ENCODE results near the gene USB1. TPM values are rescaled to one million over a fixed set of nuclear protein-coding genes. Genes with fewer than 3 reads are reported as not detected.

Gene USB1
- total RNA-seq, 1 donor from 2014 or later, result 39.9 TPM

DNA sequence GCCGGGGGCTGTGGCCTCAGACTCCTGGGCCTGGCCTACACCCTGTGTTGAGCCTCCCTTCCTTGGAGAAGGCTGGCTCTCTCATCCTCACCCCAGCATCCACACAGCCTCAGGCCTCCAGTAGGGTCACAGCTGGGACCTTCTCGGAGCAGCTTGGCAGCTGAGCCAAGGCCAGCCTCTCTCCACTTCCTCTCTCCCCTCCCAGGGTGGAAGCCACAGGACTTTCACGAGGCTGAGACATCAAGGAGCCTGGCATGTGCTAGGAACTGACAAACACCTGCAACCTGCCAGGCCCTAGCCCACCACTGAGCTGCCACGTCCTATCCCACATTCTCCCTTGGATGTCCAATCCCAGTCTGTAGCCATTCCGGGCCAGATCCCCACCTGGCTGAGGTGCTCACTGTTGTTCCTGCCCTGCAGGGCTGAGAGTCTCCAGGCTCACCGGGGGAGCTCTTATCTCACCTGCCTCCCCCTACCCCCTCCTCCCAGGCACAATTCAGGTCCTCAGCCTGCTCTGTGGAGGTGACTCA is 27.4 kb downstream of the USB1 start:
- TF ChIP-seq, protein P1, sequence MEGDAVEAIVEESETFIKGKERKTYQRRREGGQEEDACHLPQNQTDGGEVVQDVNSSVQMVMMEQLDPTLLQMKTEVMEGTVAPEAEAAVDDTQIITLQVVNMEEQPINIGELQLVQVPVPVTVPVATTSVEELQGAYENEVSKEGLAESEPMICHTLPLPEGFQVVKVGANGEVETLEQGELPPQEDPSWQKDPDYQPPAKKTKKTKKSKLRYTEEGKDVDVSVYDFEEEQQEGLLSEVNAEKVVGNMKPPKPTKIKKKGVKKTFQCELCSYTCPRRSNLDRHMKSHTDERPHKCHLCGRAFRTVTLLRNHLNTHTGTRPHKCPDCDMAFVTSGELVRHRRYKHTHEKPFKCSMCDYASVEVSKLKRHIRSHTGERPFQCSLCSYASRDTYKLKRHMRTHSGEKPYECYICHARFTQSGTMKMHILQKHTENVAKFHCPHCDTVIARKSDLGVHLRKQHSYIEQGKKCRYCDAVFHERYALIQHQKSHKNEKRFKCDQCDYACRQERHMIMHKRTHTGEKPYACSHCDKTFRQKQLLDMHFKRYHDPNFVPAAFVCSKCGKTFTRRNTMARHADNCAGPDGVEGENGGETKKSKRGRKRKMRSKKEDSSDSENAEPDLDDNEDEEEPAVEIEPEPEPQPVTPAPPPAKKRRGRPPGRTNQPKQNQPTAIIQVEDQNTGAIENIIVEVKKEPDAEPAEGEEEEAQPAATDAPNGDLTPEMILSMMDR (IDR thresholded peaks at IDR 0.05), result no peak
- intact Hi-C loops (cut with DNase I), result loop anchor here (10.0 kb wide), 1 partner anchor 96 kb away; the partner anchor contains the start of gene CFAP20
- H3K4me3 ChIP-seq, result no peak overlapping the region
- no peak overlapping the region for H3K27ac ChIP-seq
- no peaks in the 10 kb centered on the region for H3K36me3 ChIP-seq
- ATAC-seq (no peak), DNase-seq (no peak)
- no peaks in the 10 kb centered on the region for H3K27me3 ChIP-seq (ENCODE audit: low read depth)
- peaks cover 91% of the 10 kb centered on the region for H3K4me1 ChIP-seq
- no peaks in the 10 kb centered on the region for H3K9me3 ChIP-seq

DNA sequence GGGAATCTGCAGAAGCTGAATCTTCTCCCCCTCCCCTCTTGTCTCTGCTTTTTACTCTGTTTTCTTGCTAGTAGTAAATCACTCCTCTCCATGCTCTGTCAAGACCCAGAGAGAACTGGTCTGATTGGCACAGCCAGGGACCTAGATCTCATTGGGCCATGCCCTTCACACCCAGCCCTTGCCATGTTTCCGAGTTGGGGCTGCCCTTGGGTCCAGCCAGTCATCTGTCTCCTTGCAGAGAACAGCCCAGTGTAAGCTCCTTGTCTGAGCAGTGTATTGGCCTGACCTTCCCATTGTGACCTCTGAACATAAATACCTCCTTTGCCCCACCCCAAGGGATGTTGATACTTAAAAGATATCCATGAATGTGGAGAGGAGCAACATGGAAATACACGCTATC is 28.2 kb downstream of the USB1 start:
- intact Hi-C loops (cut with DNase I), result loop anchor here (10.0 kb wide), 1 partner anchor 95 kb away; the partner anchor contains the start of gene CFAP20

DNA sequence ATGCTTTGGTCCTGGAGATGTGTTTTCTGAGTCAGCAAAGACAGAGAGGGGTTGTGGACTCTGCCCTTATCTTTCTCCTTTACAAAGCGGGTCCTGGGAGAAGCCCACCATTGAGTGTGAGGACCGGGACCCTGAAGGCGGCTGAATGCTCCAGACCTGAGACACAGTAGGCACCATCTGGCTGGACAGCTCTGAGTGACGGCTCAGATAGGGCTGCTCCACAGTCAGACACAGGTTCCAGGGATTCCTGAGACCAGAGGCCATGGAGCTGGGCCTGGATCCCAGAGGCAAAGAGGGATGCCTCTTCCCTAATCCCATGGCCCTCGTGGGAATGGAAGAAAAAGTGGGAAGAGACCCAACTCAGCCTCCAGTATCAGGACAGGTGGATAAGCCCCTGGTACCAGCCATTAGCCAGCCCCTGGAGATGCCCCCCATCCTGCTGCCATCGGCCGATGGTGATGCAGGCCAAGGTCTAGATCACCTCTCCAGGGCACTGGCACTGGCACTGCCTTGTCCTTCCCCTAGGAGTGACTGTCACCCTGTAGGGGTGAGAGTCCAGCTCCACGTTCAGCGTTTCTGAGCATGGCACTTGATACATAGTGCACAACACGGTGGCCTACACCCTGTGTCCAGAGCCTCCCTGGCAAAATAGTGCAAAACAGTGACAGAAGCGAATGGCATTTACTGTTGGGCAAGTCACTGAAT is 29.1 kb downstream of the USB1 start:
- intact Hi-C loops (cut with DNase I), result no loop called here
- ATAC-seq, result no peak
- H3K36me3 ChIP-seq, result no peaks in the 10 kb centered on the region
- H3K27me3 ChIP-seq (ENCODE audit: low read depth), result no peaks in the 10 kb centered on the region
- no peaks in the 10 kb centered on the region for H3K9me3 ChIP-seq
- peak overlapping the region; percentile 37 for H3K27ac ChIP-seq
- H3K4me3 ChIP-seq, result no peak overlapping the region
- H3K4me1 ChIP-seq, result peaks cover 81% of the 10 kb centered on the region
- TF ChIP-seq, protein P1 (IDR thresholded peaks at IDR 0.05), result no peak
- no peak for DNase-seq

More for the DNA sequence above, 28.2 kb downstream of the USB1 start:
- no peak overlapping the region for H3K4me3 ChIP-seq
- H3K4me1 ChIP-seq, result peaks cover 90% of the 10 kb centered on the region
- no peaks in the 10 kb centered on the region for H3K9me3 ChIP-seq
- no peaks in the 10 kb centered on the region for H3K36me3 ChIP-seq
- no peak for ATAC-seq
- no peaks in the 10 kb centered on the region for H3K27me3 ChIP-seq (ENCODE audit: low read depth)
- TF ChIP-seq, protein P1 (IDR thresholded peaks at IDR 0.05), result no peak
- H3K27ac ChIP-seq, result no peak overlapping the region
- no peak for DNase-seq

DNA sequence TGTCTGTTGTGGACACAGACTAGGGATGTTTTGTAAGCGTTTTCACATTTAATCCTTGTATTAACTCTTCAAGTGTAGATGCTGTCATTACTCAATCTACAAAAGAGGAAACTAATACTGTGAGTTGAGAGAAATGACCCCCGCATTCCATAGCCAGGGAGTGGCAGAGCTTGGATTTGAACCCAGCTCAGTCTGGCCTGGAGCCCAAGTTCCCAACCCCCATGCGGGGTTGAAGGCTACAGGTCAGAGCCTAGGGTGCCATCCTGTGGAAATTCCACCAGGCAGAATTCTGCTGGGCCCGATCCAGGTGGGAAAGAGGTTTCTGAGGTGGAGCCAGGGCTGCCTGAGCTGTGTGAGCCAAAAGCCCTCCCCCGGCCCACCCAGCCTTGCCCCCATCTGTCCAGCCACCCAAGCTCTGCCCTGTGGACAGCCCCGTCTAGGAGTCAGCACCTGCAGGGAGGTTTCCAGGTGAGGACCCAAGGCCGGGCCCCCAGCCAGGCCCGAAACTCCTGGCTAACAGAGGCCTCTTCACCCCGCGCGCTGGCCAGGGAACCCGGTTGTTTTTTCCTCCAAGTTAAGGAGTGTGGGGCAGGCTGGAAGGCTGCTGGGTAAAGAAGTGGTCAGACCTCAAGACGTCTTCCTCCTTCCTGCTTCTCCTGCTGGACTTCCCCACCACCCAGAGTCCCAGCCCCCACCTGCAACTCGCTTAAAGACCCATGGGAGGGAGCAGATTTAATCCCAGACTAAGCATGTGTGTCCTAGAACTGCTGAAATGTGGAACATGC is 30.0 kb downstream of the USB1 start:
- H3K36me3 ChIP-seq, result no peaks in the 10 kb centered on the region
- H3K27me3 ChIP-seq (ENCODE audit: low read depth), result no peaks in the 10 kb centered on the region
- H3K4me1 ChIP-seq, result peaks cover 85% of the 10 kb centered on the region
- ATAC-seq (peak; percentile 27 to 36), DNase-seq (peak; percentile 58)
- TF ChIP-seq, protein P1 (IDR thresholded peaks at IDR 0.05), result no peak
- H3K27ac ChIP-seq, result peak overlapping the region; percentile 37
- H3K4me3 ChIP-seq, result no peak overlapping the region
- intact Hi-C loops (cut with DNase I), result no loop called here
- no peaks in the 10 kb centered on the region for H3K9me3 ChIP-seq

DNA sequence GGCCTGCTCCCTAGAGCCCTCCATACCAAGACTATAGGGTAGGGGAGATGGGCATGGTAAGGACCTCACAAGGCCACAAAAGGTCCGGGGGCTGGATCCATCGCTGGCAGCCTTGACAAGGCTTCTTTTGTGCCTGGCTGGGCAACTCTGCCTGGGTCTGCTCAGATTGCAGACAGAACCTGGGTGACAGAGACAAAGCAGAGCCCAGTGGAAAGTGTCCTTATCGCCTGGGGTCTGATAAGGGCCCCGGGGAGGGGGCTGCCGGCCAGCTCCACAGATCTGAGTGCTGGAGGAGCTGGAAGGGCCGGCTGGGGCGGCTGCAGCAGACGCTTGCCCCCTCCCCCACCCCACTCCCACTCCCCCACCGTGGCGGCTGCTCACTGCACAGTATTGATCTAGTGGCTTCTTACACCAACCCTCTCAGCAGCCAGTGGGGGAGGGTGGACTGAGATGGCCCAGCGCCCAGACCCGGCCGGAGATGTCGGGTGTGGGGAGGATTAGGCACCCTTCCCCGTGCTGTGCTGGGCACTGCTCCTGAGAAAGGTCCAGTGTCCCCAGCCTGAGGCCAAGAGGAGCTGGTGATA is 31.6 kb downstream of the USB1 start:
- Histone ChIP-seq H3K27me3 (ENCODE audit: low read depth) (no peaks in the 10 kb centered on the region), H3K9me3 (no peaks in the 10 kb centered on the region), H3K4me1 (peaks cover 69% of the 10 kb centered on the region), H3K27ac (peak overlapping the region; percentile 37), H3K4me3 (no peak overlapping the region), H3K36me3 (no peaks in the 10 kb centered on the region)
- DNase-seq, result peak; percentile 70
- intact Hi-C loops (cut with DNase I), result no loop called here
- peak; percentile 64 to 68 for ATAC-seq
- TF ChIP-seq, protein P1 (IDR thresholded peaks at IDR 0.05), result no peak

Data from lower lobe of right lung (tissue), 2 donors.